GF-D8 (cell line): Measurements from ENCODE around the gene EFTUD2.
"Not testable (repeated sequence)": the region's sequence is repeated elsewhere in the genome, so short reads cannot be mapped to it uniquely, and the experiment has no call there.

Experiments
- DNase-seq: peaks from one replicate; lab custom pipeline; 2025; lab: John Stamatoyannopoulos, UW

EFTUD2 gene

GRCh38 chr17:44899074-44899782, at the start of gene EFTUD2:
Gene EFTUD2 (minus strand): TSS chr17:44899445. CDS start chr17:44894521, 4,924 bp downstream.
- peak; percentile 68 for DNase-seq

- no peak for DNase-seq
These were observed 49.1 kb upstream of the EFTUD2 start for GRCh38 chr17:44948315-44948795.

GRCh38 chr17:44947461-44948314, 48.4 kb upstream of the EFTUD2 start, which contains the start of gene KIF18B:
Gene KIF18B (minus strand): TSS chr17:44947773. CDS start chr17:44936344, 11,429 bp downstream.
- DNase-seq, result peak; percentile 94

GRCh38 chr17:44945652-44946051, 46.4 kb upstream of the EFTUD2 start:
- not testable (repeated sequence) for DNase-seq

GRCh38 chr17:44942456-44942855, 43.2 kb upstream of the EFTUD2 start:
- no peak for DNase-seq

- DNase-seq, result no peak
These were observed 42.6 kb upstream of the EFTUD2 start for GRCh38 chr17:44941712-44942331.

GRCh38 chr17:44940768-44941167, 41.5 kb upstream of the EFTUD2 start:
- DNase-seq, result no peak

DNA sequence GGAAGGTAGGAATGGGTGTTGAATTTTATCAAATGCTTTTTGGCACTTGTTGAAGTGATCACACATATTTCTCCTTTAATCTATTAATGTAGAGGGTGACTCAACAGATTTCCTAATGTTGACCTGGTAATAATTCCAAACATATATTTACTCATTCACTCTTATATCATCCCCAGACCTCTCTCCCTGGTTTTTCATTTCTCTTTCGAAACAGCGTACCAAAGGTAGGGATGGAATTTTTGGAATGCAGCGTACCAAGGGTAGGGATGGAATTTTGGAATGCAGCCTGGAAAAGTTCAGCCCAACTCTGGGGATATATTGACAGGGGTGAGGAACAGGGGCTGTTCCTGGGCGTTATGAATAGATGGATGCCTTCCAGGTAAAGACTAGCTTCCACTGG, 41.1 kb upstream of the EFTUD2 start:
- DNase-seq, result no peak

DNA sequence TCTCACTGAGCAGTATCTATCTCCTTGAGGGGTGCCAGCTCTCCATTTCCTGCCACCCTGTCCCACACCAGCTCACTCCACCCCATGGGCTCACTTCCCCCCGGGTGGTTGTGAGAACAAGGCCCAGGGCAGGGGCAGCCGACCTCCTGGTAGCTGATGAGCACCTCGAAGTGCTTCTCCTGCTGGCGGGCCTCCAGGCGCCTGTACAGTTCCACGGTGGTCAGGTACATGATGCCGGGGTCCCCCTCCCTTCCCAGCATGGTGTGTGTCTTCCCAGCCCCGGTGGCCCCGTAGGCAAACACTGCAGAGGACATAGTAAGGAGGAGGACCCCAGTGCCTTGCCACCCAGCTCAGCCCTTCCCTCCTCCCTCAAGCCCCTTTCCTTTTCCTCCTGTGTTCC, 35.9 kb upstream of the EFTUD2 start:
- DNase-seq, result no peak

DNA sequence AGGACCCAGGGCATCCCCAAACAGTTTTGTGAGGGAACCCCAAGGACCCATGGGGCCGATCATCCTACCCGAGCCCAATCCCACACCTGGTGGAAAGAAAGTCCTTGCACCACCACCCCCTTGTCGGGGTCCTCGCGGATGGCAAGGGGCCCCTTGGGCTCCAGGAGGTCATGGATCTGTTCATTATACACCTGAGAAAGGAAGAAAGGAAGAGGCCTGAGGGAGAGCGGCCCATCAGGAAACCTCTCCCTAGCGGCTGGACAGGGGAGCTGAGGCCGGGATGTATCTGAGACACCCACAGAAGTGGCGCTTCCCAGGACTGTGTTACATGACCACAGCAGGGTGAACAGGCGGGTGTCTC, 35.5 kb upstream of the EFTUD2 start:
- DNase-seq, result no peak

DNA sequence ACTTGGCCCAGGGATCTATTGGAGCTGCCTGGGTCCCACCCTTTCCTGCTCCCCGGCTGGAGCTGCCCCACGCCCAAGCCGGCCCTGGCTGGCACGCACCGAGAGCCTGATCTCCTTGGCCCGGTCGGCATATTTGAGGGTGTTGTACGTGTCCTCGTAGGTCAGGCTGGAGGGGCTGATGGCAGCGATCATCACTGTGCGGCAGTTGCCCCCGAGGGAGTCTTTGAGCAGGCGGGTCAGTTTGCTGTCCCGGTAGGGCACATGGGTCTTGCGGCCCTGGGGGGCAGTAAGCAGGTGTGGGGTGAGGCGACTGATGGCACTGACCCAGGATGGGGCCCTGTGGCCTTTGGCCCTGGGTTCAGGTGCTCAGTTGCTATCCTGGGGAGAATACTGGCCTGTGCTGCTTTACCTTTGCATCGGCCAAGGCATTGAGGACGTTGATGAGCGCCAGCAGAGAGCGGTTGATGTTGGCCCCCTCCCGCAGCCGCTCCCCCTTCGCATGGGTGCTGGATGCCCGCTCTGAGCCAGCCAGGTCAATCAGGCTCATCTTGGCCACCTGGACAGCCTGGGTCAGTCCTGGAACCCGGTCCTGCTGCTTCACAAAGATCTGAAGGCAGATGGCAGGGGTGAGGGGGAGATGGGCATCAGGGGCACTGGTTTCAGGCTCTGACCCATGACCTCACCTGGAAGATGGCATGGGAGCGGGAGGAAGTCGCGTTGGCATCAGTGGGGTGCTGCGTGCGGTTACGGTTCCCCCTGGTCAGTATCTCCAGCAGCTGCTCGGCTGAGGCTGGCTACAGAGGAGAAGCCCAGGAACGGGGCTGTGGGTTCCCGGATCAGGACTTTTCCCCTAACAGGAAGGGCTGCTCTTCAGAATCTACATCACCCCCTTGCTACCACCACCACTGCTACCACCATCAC, 34.8 kb upstream of the EFTUD2 start:
- no peak for DNase-seq

DNA sequence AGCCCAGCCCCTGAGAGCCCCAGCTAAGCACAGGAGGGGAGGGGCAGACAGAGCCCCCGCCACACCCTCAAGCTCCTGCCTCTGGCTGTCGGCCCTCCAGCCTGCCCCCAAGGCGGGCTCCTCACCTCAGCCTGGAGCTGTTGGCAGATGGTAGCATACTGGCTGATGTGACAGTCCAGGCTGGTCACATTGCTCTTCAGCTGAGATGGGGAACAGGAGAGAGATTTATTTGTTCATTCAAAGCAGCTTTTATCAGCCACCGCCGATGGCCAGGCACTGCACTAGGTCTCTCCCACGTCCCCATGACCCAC, 33.5 kb upstream of the EFTUD2 start:
- DNase-seq, result no peak

DNA sequence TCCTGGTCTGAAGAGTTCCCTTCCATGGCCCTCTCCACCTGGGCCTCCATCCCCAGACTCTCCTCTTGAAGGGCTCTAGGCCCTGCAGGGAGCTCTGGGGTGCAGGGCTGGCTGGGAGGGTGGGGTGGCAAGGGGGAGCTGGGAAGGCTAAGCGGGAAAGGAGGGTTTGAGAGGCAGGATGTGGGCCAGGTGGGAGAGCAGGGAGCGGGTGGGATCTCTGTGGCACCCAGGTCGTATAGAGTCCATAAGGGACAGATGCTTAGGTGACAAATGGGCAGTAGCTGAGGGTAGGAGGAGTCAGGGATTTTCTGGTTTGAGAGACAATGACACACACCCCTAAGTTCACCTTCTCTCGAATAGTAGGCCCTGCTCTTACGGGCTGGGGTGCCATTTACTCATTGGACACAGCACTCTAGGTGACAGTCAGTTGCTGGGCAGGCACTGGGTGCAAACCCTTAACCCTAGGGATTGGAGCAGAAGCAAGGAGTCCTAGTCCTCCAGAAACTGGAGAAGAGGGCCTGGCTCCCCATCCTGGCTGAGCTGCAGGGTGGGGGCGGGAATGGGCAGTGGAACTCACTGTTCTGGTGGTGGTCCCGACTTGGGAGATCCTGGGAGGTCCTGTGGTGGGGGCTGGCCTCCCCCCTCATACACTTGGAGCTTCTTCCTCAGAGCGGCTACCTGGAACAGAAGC, 33.0 kb upstream of the EFTUD2 start:
- DNase-seq, result no peak

GRCh38 chr17:44931376-44931775, 32.1 kb upstream of the EFTUD2 start:
- no peak for DNase-seq

- DNase-seq, result no peak
These were observed 31.4 kb upstream of the EFTUD2 start for GRCh38 chr17:44930667-44931066.

- no peak for DNase-seq
These were observed 29.9 kb upstream of the EFTUD2 start for GRCh38 chr17:44928950-44929720.

DNA sequence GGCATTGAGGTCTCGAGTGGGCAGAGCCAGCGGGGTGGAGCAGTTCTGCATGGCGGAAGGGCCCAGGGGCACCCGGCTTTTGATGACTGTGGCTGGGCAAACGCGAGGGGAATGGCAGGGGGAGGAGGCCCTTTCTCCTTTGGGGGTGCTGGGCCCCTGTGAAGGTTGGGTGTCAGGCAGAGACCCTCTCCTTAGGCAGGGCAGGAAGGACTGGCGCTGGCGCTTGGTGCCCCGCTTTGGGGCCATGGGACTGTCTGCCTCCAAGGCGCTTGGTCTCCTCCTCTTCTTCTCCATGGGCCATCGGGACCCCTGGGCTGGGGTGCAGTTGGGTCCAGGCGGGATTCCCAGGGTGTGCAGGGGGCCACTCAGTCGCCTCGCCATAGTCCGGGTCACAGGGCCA, 28.9 kb upstream of the EFTUD2 start:
- no peak for DNase-seq

GRCh38 chr17:44927696-44928095, 28.5 kb upstream of the EFTUD2 start:
- DNase-seq, result no peak

DNA sequence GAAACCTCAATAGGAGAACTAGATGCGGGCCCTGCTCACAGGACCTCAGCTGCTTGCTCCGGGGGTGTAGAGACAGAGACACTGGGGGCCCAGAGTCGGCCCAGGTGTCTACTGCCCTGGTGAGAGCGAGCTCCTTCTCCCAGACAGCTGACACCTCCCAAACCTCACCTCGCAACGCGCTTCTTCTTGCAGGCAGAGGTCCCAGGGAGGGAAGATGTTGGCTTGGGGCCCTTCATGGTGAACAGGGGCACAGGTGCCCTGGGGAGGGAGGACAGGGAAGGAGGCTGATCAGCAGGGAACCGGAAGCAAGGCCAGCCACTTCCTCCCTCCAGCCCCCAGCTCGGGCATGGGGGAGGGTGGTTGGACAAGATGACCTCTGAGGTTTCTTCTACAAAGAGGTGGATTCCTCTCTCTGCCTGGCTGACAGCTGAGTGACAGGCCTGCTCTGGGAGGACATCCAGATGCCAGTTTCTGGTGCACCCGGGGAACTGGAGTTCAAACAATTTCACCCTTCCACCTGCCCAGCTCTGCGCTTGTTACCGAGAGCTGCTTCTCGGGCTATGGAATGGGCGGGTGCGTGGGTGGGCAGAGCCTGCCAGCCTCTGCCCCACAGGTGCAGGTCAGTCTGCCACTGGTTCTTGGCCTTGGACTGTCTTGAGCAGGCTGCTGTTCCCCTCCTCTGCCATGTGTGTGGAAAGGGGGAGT, 27.7 kb upstream of the EFTUD2 start:
- no peak for DNase-seq
